A673 (cell line): ENCODE results near the gene SLF2. TPM values are rescaled to one million over a fixed set of nuclear protein-coding genes. Genes with fewer than 3 reads are reported as not detected.
A peak's percentile ranks its signal among the peaks of the same experiment; 100 is the strongest.

Experiments used
- BruUV-seq: library from RNA; stranded (reverse); fragments of 400-500 nt; replicated peaks from 2 replicates; lab custom pipeline; 2021; lab: Mats Ljungman, UMichigan
- CTCF ChIA-PET: fragments of 300-600 bp; sonication (Branson Sonifier 250); formaldehyde crosslinking; loops from one replicate; lab custom pipeline; 2022; ENCODE audit warnings: antibody characterized with exemption; lab: Charles Lee
- POLR2A ChIA-PET: fragments of 300-600 bp; sonication (Branson Sonifier 250); formaldehyde crosslinking; loops from one replicate; lab custom pipeline; 2022; ENCODE audit warnings: antibody characterized with exemption; ENCODE audit not compliant: low non-redundant PET; lab: Charles Lee
- DNase-seq: peaks from one replicate; pipeline ENCODE4 v3.0.0-alpha.2; 2015; ENCODE audit warnings: low spot score
- H3K27ac ChIP-seq: fragments of 200-600 bp; sonication (generic); 2 replicates; pipeline ENCODE4 v1.5.1; 2016; ENCODE audit warnings: mixed run types, low read depth, mild to moderate bottlenecking, mixed read lengths, antibody characterized with exemption, low read length; ENCODE audit not compliant: poor library complexity, severe bottlenecking
- H3K27me3 ChIP-seq: fragments of 200-600 bp; sonication (generic); replicated peaks from 2 replicates; pipeline ENCODE4 v1.6.1; 2017; ENCODE audit warnings: mixed run types, low read depth, mild to moderate bottlenecking, mixed read lengths, antibody characterized with exemption, low read length; ENCODE audit not compliant: insufficient read depth, poor library complexity
- H3K36me3 ChIP-seq: fragments of 200-600 bp; sonication (generic); 2 replicates; pipeline ENCODE4 v1.6.1; 2016; ENCODE audit warnings: mixed run types, mild to moderate bottlenecking, mixed read lengths, antibody characterized with exemption, low read length; ENCODE audit not compliant: insufficient read depth, poor library complexity, severe bottlenecking
- H3K4me1 ChIP-seq: fragments of 200-600 bp; sonication (generic); 2 replicates; pipeline ENCODE4 v1.6.1; 2017; ENCODE audit warnings: mixed run types, mild to moderate bottlenecking, mixed read lengths, antibody characterized with exemption, low read length; ENCODE audit not compliant: insufficient read depth, poor library complexity, severe bottlenecking
- H3K4me3 ChIP-seq: fragments of 200-600 bp; sonication (generic); 2 replicates; pipeline ENCODE4 v1.5.1; 2016; ENCODE audit warnings: low read depth, mixed run types, mild to moderate bottlenecking, mixed read lengths, low read length; ENCODE audit not compliant: poor library complexity, severe bottlenecking
- H3K9me3 ChIP-seq: fragments of 200-600 bp; sonication (generic); 2 replicates; pipeline ENCODE4 v1.6.1; 2016; ENCODE audit warnings: mixed run types, low read depth, mild to moderate bottlenecking, mixed read lengths, antibody characterized with exemption, low read length; ENCODE audit not compliant: poor library complexity, severe bottlenecking
- EZH2 ChIP-seq: fragments of 200-600 bp; sonication (generic); IDR thresholded peaks from 2 replicates; pipeline ENCODE4 v1.6.1; 2017; ENCODE audit warnings: borderline replicate concordance, low read depth, mild to moderate bottlenecking, mixed read lengths, antibody characterized with exemption, low read length; ENCODE audit not compliant: poor library complexity, severe bottlenecking
- intact Hi-C: fragments of 100-400 bp; cut with micrococcal nuclease; formaldehyde crosslinking; loops from one replicate; pipeline ENCODE4 v1.10.0; 2022; ENCODE audit not compliant: unreplicated experiment
- total RNA-seq: library from RNA; stranded (reverse); gene quantifications from 2 replicates; pipeline ENCODE4 v1.2.3, GENCODE V29; 2021
- TF ChIP-seq, protein P1 (sequence below): fragments of 300-800, 200-600 bp; sonication (generic); conservative IDR thresholded peaks from 2 replicates; pipeline ENCODE4 v1.5.1; 2017; ENCODE audit warnings: low read depth, mild to moderate bottlenecking, antibody characterized with exemption, low read length, moderate library complexity, mixed read lengths

Gene SLF2
- total RNA-seq, 1 experiment from 2014 or later: 39.4 TPM

DNA sequence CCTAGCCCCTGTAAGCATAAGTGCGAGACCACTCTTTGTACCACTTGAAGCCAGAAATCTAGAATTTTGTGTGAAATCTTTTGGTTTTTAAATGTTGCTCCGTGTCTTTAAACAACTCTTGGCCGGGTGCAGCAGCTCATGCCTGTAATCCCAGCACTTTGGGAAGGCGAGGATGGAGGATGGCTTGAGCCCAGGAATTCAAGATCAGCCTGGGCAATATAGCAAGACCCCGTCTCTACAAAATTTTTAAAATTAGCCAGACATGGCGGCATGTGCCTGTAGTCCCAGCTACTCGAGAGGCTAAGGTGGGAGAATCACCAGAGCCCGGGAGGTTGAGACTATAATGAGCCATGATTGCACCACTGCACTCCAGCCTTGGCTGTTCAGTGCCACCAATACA, 4.4 kb upstream of the SLF2 start:
- Histone ChIP-seq H3K9me3 (no peaks in the 10 kb centered on the region), H3K27me3 (no peaks in the 10 kb centered on the region), H3K4me3 (no peak overlapping the region), H3K4me1 (peaks cover 21% of the 10 kb centered on the region), H3K36me3 (no peaks in the 10 kb centered on the region), H3K27ac (no peak overlapping the region)
- POLR2A ChIA-PET: no interaction called here
- BruUV-seq: no TSS peak
- no peak for DNase-seq
- TF ChIP-seq EZH2: no peak
- TF ChIP-seq, protein P1, sequence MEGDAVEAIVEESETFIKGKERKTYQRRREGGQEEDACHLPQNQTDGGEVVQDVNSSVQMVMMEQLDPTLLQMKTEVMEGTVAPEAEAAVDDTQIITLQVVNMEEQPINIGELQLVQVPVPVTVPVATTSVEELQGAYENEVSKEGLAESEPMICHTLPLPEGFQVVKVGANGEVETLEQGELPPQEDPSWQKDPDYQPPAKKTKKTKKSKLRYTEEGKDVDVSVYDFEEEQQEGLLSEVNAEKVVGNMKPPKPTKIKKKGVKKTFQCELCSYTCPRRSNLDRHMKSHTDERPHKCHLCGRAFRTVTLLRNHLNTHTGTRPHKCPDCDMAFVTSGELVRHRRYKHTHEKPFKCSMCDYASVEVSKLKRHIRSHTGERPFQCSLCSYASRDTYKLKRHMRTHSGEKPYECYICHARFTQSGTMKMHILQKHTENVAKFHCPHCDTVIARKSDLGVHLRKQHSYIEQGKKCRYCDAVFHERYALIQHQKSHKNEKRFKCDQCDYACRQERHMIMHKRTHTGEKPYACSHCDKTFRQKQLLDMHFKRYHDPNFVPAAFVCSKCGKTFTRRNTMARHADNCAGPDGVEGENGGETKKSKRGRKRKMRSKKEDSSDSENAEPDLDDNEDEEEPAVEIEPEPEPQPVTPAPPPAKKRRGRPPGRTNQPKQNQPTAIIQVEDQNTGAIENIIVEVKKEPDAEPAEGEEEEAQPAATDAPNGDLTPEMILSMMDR: no peak
- CTCF ChIA-PET: no interaction called here
- intact Hi-C loops: no loop called here

DNA sequence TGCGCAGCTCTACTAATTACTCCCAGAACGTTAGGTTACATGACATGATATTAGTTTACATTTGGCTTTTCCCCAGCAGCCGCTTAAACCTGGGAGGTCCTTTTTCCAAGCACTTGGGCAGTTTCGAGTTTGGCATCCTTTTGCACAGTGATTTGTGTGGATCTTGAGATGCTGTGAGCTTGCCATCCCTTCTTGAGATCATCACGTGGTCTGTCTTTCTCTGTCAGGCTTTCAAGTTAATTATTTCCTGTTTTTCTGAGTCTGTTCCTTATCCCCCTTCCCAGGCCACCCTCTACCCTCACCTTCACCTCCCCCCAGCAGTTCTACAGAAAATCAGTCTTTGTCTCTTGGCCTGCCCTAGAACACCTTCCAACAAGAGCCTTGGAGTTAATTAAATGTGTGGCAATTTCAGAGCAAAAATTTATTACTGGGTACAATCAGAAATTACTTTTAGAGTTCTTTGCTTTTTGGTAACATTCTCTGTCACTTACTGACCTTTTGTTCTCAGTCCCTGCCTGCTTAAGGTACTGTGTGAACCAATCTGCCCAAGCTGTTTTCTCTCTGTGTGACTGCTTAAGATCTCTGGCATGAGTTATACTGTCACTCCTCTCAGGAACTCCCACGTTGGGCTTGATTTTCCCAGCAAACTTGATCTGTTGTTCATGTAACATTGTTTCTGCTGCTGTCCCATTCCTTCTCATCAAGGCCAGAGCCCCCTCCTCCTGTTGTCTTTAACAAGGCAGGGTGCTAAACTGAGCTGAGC, 3.1 kb upstream of the SLF2 start:
- CTCF ChIA-PET: no interaction called here
- Histone ChIP-seq H3K27ac (peak overlapping the region; percentile 12), H3K36me3 (no peaks in the 10 kb centered on the region), H3K9me3 (no peaks in the 10 kb centered on the region), H3K27me3 (no peaks in the 10 kb centered on the region), H3K4me3 (no peak overlapping the region), H3K4me1 (peaks cover 31% of the 10 kb centered on the region)
- DNase-seq: peak; percentile 37
- POLR2A ChIA-PET: no interaction called here
- intact Hi-C loops: no loop called here
- BruUV-seq: no TSS peak
- TF ChIP-seq, protein P1: no peak
- TF ChIP-seq EZH2: no peak

DNA sequence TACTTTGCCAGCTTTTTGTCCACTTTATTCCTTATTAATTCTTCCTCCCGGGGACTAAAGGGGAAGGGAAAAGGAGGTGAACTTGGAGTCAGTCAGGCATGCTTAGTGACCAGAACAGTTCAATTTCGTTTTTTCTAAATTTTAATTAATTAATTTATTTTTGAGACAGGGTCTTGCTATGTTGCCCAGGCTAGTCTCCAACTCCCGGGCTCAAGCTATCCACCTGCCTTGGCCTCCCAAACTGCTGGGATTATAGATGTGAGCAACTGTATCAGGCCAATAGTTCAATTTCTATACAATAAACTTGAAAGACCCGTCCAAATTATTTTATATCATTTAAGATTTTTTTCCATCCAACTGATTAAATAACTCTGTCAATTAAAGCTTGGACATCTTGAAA, 1.3 kb upstream of the SLF2 start:
- H3K4me3 ChIP-seq: no peak overlapping the region
- TF ChIP-seq, protein P1: no peak
- no peak for TF ChIP-seq EZH2
- CTCF ChIA-PET: no interaction called here
- H3K4me1 ChIP-seq: peaks cover 31% of the 10 kb centered on the region
- no peak for DNase-seq
- intact Hi-C loops: no loop called here
- H3K9me3 ChIP-seq: no peaks in the 10 kb centered on the region
- H3K27me3 ChIP-seq: no peaks in the 10 kb centered on the region
- no TSS peak for BruUV-seq
- H3K27ac ChIP-seq: no peak overlapping the region
- POLR2A ChIA-PET: no interaction called here
- H3K36me3 ChIP-seq: peaks cover 7% of the 10 kb centered on the region
